ENCODE measurements around the gene MAP3K2.

The MAP3K2 gene

DNA sequence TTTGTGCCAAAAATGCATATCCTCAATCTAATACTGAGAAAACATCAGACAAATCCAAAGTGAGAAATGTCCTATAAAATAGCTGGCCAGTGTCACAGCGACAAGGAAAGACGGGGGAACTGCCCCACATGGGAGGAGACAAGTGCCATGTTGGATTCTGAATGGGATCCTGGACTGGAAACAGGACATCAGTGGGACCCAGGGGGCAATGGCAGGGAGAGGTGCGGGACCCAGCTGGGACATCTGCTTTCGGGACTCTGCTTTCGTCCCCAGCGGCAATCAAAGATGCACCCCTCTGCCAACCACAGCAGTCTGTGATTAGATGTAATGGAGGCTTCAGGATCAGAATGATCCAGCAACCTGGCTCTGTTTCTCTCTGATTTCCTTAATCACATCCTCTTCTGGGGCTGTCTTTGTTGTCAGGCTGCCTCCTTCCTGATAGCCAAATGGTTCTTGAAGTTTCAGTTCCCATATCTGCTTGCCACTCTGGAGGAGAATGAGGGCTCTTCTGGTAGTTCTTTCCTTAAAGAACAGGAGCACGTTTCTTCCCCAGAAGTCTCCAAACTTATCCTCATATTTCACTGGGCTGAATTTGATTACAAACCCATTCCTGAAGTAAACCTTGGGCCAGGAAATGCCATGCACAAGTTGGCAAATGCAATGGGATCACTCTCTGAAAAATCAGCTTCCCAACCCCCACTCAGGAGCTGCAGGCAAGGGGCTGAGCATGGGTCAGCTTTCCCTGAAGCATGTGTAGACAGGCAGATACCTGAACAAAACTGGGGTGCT is 16.9 kb upstream of the MAP3K2 start:
- DNase-seq (ENCODE audit: extremely low read depth, insufficient read length) = no peak
- no peaks in the 10 kb centered on the region for H3K36me3 ChIP-seq (ENCODE audit: control insufficient read depth, insufficient read depth, low read length)

GRCh38 chr2:127403460-127403859 is 15.7 kb upstream of the MAP3K2 start:
- H3K36me3 ChIP-seq (ENCODE audit: control insufficient read depth, insufficient read depth, low read length) = no peaks in the 10 kb centered on the region
- no peaks in the 10 kb centered on the region for H3K27me3 ChIP-seq (replicated peaks; ENCODE audit: control insufficient read depth, insufficient read depth, low read length)
- TF ChIP-seq, protein P1, sequence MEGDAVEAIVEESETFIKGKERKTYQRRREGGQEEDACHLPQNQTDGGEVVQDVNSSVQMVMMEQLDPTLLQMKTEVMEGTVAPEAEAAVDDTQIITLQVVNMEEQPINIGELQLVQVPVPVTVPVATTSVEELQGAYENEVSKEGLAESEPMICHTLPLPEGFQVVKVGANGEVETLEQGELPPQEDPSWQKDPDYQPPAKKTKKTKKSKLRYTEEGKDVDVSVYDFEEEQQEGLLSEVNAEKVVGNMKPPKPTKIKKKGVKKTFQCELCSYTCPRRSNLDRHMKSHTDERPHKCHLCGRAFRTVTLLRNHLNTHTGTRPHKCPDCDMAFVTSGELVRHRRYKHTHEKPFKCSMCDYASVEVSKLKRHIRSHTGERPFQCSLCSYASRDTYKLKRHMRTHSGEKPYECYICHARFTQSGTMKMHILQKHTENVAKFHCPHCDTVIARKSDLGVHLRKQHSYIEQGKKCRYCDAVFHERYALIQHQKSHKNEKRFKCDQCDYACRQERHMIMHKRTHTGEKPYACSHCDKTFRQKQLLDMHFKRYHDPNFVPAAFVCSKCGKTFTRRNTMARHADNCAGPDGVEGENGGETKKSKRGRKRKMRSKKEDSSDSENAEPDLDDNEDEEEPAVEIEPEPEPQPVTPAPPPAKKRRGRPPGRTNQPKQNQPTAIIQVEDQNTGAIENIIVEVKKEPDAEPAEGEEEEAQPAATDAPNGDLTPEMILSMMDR (IDR thresholded peaks at IDR 0.05; ENCODE audit: insufficient read depth, low read length, poor library complexity, severe bottlenecking) = no peak
- no peak for DNase-seq (ENCODE audit: extremely low read depth, insufficient read length)
- H3K4me3 ChIP-seq (replicated peaks; ENCODE audit: low read depth, low read length) = no peak overlapping the region

More for the DNA sequence above, 16.9 kb upstream of the MAP3K2 start:
- Histone ChIP-seq H3K4me3 (replicated peaks; ENCODE audit: low read depth, low read length) (no peak overlapping the region), H3K27me3 (replicated peaks; ENCODE audit: control insufficient read depth, insufficient read depth, low read length) (no peaks in the 10 kb centered on the region)
- TF ChIP-seq, protein P1 (IDR thresholded peaks at IDR 0.05; ENCODE audit: insufficient read depth, low read length, poor library complexity, severe bottlenecking) = no peak

- no peak for DNase-seq (ENCODE audit: extremely low read depth, insufficient read length)
- Histone ChIP-seq H3K4me3 (replicated peaks; ENCODE audit: low read depth, low read length) (no peak overlapping the region), H3K36me3 (ENCODE audit: control insufficient read depth, insufficient read depth, low read length) (no peaks in the 10 kb centered on the region), H3K27me3 (replicated peaks; ENCODE audit: control insufficient read depth, insufficient read depth, low read length) (no peaks in the 10 kb centered on the region)
- TF ChIP-seq, protein P1 (IDR thresholded peaks at IDR 0.05; ENCODE audit: insufficient read depth, low read length, poor library complexity, severe bottlenecking) = no peak
Measured at GRCh38 chr2:127401757-127402695, 14.3 kb upstream of the MAP3K2 start.

GRCh38 chr2:127400897-127401756 is 13.4 kb upstream of the MAP3K2 start:
- TF ChIP-seq, protein P1 (IDR thresholded peaks at IDR 0.05; ENCODE audit: insufficient read depth, low read length, poor library complexity, severe bottlenecking) = no peak
- no peak overlapping the region for H3K4me3 ChIP-seq (replicated peaks; ENCODE audit: low read depth, low read length)
- H3K27me3 ChIP-seq (replicated peaks; ENCODE audit: control insufficient read depth, insufficient read depth, low read length) = no peaks in the 10 kb centered on the region
- DNase-seq (ENCODE audit: extremely low read depth, insufficient read length) = no peak
- H3K36me3 ChIP-seq (ENCODE audit: control insufficient read depth, insufficient read depth, low read length) = no peaks in the 10 kb centered on the region

- H3K27me3 ChIP-seq (replicated peaks; ENCODE audit: control insufficient read depth, insufficient read depth, low read length) = no peaks in the 10 kb centered on the region
- no peaks in the 10 kb centered on the region for H3K36me3 ChIP-seq (ENCODE audit: control insufficient read depth, insufficient read depth, low read length)
- H3K4me3 ChIP-seq (replicated peaks; ENCODE audit: low read depth, low read length) = no peak overlapping the region
- TF ChIP-seq, protein P1 (IDR thresholded peaks at IDR 0.05; ENCODE audit: insufficient read depth, low read length, poor library complexity, severe bottlenecking) = no peak
- no peak for DNase-seq (ENCODE audit: extremely low read depth, insufficient read length)
Measured at GRCh38 chr2:127400533-127400896, 12.7 kb upstream of the MAP3K2 start.

All from GM06990 (cell line).